Measurements from ENCODE around the gene CDIP1.

CDIP1 gene

DNA sequence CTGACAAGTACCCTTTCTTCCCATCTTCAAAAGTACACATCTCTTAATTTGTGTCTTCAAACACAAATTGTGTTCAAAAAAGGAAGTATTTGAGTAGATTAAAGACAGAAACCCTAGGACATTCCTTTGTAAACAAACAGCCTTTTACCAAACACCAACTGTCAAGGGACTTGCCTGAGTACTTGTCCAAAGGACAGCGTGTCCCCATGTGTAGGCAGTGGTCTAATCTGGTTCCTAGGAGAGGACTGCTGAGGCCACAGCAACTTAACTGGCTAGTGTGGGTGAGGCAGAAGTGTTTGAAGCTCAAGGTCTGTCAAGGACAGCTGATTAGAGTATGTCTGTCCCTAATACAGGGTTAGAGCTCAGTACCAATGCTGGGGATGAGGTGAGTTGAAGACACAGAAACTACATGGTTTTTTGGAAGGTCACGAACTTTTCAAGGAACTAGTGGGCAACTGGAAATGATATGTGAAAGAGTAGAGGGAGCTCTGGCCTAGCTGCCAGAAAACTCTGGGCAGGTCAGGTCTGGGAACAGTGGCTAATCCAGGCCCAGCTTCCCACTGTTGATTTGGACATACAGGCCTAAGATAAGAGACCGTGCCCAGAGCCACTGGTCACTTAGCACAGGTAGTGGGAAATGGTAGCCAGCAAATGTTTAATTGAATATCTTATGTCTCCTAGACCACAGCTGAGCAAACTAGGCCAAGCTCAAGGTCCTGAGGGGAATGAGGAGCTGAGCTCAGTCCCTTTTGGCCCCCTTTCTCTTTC, 52.3 kb downstream of the CDIP1 start:
- no peak for DNase-seq

DNA sequence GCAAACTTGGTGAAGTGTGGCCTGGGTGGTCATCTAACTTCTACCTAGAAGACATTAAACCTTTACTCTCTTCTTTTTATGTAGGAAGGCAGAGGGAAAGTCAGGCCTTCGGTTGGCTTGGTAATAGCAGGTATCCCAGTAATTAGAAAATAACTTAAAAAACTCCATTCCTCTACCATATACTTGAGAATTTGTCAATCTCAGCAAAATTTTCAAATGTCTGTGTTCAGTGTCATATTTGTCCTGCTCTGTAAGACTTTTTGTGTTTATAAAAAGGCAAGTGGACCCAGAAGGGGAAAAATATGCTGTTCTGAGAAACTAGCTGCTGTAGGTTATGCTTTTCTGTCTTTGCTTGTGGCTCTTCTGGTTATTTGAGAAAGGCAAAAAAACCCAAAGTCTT, 56.6 kb downstream of the CDIP1 start:
- no peak for DNase-seq

DNA sequence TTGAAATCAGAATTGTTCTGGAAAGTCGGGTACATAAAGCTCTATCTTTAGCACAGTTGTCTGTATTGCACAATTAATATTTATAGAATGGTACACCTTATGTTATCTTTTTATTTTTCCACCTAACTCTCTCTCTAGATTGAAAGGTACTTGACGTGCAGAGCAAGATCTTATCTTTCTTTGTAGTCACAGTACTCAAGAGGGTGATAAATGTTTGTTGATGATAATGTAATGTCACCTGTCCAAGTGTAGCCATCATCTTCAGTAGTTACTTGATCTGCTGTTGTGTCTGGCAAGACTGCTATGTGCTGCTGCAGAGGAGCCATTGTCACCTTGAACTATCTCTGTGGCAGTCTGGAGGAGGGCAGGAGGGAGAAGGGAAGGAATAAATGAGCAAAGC, 57.0 kb downstream of the CDIP1 start:
- peak; percentile 7 for DNase-seq

DNA sequence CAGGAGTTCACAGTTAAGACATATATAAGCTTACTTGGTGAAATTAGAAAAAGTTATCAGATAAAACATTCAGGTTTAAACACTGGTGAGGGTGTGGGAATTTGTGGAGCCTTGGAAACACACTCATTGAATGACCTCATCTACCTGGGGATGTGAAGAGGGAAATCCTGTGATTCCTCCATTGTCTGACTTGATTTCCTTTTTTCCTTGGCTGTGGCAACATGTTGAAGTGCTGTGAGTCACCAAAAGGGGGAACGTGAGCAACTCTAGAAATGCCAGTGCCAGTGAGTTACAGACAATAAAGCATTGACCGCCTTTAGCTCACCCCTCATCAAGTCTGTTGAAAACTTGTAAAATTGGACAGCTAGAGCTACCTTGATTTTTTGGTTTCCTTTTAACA, 60.6 kb downstream of the CDIP1 start:
- DNase-seq: peak; percentile 7

DNA sequence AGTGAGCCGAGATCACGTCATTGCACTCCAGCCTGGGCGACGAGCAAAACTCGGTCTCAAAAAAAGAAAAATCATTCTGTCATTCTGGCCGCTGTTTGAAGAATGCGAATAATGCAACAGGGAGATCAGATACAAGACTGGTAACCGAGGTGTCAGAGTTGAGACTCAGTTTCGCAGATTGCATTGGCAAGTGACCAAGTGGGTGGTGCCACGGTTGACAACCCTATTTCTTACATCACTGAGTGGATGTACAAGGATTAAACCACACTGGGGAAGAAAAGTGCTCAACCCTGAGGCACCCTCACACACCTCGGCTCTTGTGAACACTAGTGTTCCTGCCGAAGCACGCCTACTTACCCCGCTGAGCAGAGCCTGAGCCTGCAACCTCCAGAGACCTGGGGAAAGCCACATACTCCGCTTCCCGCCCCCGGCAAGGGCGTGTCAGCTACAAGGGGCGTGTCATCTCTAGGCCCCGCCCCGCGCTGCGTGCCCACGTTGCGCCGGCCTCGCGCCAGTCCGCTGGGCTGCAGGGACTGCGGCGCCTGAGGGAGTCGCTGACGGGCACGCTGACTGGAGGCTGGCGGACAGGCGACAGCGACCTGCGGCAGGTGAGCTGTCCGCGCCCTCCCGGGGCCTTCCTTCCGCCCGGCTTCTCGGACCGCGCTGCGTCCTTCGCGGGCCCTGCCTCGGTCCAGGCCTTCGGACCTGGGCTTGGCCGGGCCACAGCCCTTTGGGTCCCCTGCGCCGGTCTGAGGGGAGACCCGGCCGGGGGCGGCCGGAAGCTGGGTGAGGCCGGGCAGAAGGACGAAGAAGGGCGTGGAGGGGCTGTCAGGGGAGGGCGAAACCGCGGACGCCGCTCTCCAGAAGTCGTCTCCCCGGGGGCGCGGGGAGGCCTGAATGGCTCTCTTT, 62.4 kb downstream of the CDIP1 start, which contains the start of gene HMOX2:
TSS of gene HMOX2 (plus strand) at position 519 of the 909 bp plus-strand sequence. CDS start 29,127 bp downstream, outside the sequence.
- peak; percentile 85 for DNase-seq

DNA sequence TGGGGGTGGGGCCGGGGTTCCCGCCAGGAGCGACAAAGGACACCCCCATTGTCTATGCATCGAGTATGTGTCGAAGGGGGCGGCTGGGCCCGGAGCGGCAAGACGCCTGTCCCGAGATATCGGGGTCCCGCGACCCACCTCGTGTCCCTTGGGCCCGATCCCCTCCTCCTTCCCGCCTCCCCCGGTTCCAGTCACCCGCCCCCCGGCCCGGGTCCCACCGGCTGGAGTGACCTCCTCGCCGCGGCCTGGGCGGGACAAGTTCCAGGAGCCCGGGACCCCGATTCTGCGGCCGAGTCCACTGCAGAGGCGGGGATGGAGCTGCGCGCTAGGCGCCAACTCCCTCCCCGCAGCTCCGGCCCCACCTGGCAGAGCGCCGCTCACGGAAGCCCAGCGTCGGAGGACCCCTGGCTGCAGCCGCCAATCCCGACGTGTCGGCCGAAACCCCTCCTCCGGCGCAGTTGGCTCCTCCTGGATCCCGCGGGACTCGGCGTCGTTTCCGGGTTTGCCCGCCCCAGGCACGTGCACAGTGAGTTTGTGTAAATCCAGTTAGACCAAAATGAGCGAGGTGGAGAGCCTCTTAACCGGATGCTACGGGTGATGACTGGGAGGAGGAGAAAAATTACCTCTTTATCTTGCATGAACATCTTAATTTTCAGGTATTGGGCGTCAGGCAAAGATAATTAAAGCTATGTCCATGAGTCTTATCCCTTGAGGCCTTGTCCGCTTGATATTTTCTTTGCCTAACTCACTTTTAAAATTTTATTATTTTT, 64.2 kb downstream of the CDIP1 start, which contains the start of gene NMRAL1:
TSS of gene NMRAL1 (minus strand) at position 434 of the 770 bp plus-strand sequence. CDS start 493 bp downstream, outside the sequence.
- peak; percentile 93 for DNase-seq

DNA sequence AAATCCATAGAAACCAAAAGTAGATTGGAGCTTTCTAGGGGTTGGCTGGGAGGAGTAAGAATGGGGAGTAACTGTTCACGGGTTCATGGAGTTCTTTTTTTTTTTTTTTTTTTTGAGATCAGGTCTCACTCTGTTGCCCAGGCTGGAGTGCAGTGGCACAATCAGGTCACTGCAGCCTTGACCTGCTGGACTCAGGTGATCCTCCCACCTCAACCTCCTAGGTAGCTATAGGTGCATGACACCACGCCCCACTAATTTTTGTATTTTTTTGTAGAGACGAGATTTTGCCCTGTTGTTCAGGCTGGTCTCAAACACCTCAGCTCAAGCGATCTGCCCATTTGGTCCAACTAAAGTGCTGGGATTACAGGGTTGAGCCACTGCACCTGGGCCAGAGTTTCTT, 65.7 kb downstream of the CDIP1 start:
- DNase-seq: no peak

DNA sequence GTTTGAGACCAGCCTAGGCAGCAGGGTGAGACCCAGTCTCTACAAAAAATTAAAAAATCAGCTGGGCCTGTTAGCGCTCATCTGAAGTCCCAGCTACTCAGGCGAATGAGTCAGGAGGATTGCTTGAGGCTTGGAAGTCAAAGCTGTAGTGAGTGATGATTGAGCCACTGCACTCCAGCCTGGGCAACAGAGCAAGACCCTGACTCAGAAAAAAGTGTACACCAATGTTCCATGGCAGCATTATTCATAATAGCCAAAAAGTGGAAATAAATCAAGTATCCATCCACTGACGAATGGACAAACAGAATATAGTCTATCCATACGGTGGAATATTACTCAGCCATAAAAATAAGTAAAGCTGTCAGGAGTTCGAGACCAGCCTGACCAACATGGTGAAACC, 66.7 kb downstream of the CDIP1 start:
- DNase-seq: no peak

DNA sequence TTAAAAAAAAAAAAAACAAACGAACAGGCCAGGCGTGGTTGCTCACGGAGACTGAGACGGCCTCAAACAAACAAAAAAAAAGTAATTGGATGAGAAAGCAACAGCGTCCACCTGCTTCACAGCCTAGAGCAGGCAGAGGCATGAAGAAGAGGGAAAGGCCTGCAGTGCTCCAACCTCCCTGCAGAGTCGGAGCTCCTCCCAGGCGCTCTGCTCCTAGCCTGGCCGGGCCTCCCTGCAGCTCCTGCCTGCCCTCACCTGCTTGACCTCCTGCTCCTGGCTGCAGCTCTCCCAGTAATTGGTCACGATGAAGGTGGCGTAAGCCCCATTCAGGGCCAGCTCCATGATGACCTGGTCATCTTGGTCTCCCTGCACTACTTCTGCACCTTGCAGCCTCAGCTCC, 69.6 kb downstream of the CDIP1 start:
- no peak for DNase-seq

DNA sequence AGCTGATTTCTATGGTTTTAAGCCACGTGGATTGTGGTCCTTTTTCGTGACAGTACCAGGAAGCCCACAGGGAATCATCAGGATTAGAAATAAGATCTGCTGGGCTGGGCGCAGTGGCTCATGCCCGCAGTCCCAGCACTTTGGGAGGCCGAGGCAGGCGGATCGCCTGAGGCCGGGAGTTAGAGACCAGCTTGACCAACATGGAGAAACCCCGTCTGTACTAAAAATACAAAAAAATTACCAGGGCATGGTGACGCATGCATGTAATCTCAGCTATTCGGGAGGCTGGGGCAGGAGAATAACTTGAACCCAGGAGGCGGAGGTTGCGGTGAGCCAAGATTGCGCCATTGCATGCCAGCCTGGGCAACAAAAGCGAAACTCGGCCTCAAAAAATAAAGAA, 70.7 kb downstream of the CDIP1 start:
- no peak for DNase-seq

DNA sequence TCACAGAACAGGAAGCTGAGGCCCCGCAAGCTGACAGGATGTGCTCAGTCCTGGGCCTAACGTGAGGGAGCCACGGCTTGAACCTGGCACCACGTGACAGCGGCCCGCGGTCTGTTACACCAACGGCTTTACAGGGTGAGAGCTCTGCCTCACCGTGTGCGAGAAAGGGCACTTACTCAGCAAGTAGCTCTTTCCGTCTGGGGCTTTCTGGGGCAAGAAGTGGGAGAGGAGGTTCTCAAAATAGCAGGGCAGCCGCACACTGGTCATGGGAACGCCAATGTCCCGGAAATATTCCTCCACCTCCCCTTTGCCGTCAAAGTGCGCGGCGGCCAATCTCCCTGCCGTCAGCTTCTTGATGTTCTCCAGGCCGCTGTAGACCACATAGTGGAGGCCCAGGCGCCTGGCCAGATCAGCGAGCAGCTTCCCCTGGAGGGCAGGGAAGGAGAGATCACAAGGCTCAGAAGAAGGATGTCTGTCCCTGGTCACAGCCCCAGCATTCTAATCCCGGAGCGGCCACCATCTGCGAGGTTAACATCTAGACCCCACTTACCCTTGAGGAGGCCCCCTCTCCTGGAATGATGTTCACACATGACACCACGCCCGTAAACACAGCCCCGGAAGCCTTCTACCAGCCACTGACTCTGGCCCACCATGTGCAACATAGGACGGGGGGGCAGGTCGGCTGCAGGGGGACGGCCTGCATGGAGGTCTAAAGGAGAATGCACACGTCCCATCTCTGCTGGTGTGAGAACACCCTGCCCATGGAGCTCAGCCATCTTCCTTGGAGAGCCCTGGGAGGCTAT, 72.4 kb downstream of the CDIP1 start:
- no peak for DNase-seq

DNA sequence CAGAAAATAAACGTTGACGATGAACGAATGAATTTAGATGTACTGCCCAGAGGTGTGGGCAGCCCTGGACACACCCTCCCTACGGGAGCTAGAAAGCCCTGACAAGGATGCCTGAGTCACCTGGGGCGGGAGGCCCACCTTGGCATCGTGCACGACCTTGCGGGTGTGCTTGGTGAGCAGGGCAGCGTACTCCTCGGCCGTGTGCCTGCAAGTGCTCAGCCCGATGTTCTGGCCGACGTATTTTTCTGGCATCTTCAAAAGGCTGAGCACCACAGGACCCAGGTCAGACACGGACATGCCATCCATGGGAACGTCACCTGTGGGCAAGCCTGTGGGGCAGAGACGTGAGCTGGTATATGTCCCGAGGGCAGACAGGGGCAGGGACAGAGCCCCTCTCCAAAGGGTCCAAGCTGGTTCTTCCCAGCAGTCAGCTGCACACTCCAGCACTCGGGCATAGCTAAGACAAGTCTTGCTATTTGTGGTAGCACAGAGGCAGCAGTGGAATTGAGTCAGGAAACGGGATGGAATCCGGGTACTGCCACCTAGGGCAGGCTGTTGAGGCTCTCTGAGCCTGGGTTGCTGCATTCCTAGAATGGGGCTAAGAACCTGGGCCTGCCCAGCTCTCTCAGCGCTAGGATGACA, 74.9 kb downstream of the CDIP1 start:
- no peak for DNase-seq

DNA sequence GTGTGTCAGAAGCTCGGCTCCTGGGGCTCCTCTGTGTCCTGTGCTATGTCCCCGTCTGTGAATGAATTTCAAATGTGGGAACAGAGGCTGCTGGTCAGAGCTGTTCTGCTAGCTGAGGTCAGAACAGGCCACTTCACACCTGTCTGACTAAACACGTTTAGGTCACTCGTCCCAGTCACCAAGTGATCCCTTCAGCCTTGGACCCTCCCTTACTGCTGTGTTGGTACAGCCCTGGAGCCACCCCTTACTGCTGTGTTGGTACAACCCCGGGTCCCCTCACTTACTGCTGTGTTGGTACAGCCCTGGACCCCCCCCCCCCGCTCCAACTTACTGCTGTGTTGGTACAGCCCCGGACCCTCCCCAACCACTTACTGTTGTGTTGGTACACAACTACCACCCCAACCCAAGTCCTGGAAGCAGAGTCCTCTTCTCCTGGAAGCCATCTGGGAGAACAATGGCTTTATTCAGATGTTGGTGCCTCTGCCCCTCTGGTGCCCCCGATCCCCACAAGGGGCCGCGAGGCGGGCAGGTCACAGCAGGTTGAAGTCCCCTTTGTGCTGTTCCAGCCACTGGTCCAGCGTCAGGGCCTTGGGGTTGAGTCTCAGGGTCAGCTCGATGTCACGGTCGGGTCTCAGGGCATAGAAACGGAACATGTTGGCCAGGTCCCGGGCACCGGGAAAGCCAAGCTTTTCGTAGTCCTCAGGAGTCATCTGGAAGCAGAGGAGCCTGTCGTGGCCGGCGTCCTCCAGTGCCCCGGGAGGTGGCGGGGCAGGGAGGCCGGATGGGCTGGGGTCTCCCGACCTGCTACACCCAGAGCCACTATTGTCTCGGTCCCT, 77.1 kb downstream of the CDIP1 start:
- DNase-seq: no peak

DNA sequence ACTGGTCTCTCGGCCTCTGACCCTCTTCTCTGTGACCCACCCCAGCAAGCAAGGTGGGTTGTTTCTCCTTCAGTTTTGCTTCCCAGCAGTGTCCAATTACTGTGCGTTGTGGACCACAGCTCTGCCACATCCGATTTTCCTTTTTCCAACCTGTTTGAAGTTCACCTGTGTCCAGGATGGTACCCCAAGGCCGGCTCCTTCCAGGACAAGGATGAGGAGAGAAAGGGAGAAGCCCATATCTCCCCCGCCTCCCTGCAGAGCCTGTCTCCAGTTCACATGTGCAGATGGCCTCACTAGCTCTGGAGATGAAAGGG, 77.7 kb downstream of the CDIP1 start:
- DNase-seq: no peak
